AG09309 (cell line): ENCODE results near the gene HMX3.

Experiments
- DNase-seq: peaks from one replicate; pipeline ENCODE4 v3.0.0-alpha.2; 2010; ENCODE audit warnings: low read depth
- H3K4me3 ChIP-seq: 2 replicates; pipeline ENCODE4 v1.5.1; 2011; ENCODE audit warnings: mild to moderate bottlenecking, low read depth, low read length, moderate library complexity; ENCODE audit not compliant: control insufficient read depth
- TF ChIP-seq, protein P1 (sequence below): IDR thresholded peaks from 2 replicates; pipeline ENCODE4 v1.5.1; 2011; ENCODE audit warnings: mild to moderate bottlenecking, low read depth, low read length, inconsistent platforms; ENCODE audit not compliant: insufficient read depth, control insufficient read depth; ENCODE audit errors: missing control alignments

The HMX3 gene

GRCh38 chr10:123147635-123148413, 12.1 kb downstream of the HMX3 start, which contains the start of gene HMX2:
Gene HMX2, plus strand, starts transcription at chr10:123148136. Its CDS starts 243 bp downstream, at chr10:123148379.
- no peak within 1 kb of the TSS for H3K4me3 ChIP-seq
- TF ChIP-seq, protein P1, sequence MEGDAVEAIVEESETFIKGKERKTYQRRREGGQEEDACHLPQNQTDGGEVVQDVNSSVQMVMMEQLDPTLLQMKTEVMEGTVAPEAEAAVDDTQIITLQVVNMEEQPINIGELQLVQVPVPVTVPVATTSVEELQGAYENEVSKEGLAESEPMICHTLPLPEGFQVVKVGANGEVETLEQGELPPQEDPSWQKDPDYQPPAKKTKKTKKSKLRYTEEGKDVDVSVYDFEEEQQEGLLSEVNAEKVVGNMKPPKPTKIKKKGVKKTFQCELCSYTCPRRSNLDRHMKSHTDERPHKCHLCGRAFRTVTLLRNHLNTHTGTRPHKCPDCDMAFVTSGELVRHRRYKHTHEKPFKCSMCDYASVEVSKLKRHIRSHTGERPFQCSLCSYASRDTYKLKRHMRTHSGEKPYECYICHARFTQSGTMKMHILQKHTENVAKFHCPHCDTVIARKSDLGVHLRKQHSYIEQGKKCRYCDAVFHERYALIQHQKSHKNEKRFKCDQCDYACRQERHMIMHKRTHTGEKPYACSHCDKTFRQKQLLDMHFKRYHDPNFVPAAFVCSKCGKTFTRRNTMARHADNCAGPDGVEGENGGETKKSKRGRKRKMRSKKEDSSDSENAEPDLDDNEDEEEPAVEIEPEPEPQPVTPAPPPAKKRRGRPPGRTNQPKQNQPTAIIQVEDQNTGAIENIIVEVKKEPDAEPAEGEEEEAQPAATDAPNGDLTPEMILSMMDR: no peak
- DNase-seq: no peak

GRCh38 chr10:123148414-123149161, 12.8 kb downstream of the HMX3 start:
- DNase-seq: no peak
- H3K4me3 ChIP-seq: no peak overlapping the region
- TF ChIP-seq, protein P1: no peak

DNA sequence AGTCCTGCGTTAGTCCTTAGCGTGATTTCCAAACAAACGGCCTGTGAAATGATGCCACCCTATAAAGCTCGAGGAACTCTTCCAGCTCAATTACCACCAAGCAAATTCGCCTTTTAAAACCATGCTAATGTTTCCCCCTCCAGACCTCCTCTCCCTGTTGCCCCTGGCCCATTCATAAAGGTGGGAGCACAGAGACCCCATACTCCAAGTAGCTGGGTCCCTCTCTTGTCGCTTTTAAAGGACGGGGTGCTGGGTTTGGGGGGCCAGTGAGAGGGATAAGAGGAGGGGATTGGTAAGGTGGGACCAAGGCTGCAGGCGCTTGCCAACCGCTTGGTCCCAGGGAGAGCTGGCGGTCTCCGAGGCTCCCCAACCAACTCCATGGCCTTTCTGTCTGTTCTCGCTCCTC, 13.4 kb downstream of the HMX3 start:
- TF ChIP-seq, protein P1: no peak
- no peak overlapping the region for H3K4me3 ChIP-seq

GRCh38 chr10:123149568-123150270, 13.9 kb downstream of the HMX3 start:
- TF ChIP-seq, protein P1: no peak
- H3K4me3 ChIP-seq: peak overlapping the region; percentile 28
- no peak for DNase-seq

More for the DNA sequence above, 13.4 kb downstream of the HMX3 start:
- no peak for DNase-seq

GRCh38 chr10:123150271-123150985, 14.7 kb downstream of the HMX3 start:
- no peak overlapping the region for H3K4me3 ChIP-seq
- DNase-seq: no peak
- TF ChIP-seq, protein P1: no peak
